SH-SY5Y (cell line): ENCODE data around the gene ECM2.

ENCODE experiments used
- GATA2 ChIP-seq: IDR thresholded peaks from 2 replicates; pipeline ENCODE4 v1.6.1; 2011; ENCODE audit warnings: mild to moderate bottlenecking, low read depth, low read length
- GATA3 ChIP-seq: IDR thresholded peaks from 2 replicates; pipeline ENCODE4 v1.6.1; 2011; ENCODE audit warnings: low read depth, mild to moderate bottlenecking, low read length, moderate library complexity

GRCh38 chr9:92527291-92527828 lies 8.4 kb downstream of the ECM2 start:
- TF ChIP-seq GATA2 (no peak), GATA3 (no peak)
